Measurements from ENCODE around the gene FOXRED2. TPM values are rescaled to one million over a fixed set of nuclear protein-coding genes. Genes with fewer than 3 reads are reported as not detected.

FOXRED2 gene
- polyA plus RNA-seq, 1 experiment, result 2.4 TPM

GRCh38 chr22:36510966-36511881 lies 4.4 kb upstream of the FOXRED2 start:
- no peak overlapping the region for H3K27ac ChIP-seq (ENCODE audit: low read depth, low read length)
- peak; percentile 24 for DNase-seq (ENCODE audit: low read depth, low spot score)
- ChIA-PET POLR2A (interaction anchor here (0.6 to 1.7 kb wide), 6 partner anchors 10 to 1181 kb away, joined by 3 to 8 read pairs (median 4); partner anchors contain the start of gene EIF3D), CTCF (interaction anchor here (0.6 to 3.2 kb wide), 8 partner anchors 11 to 263 kb away, joined by 3 to 20 read pairs (median 3); no protein-coding TSS in a partner anchor)
- no peak overlapping the region for H3K4me3 ChIP-seq (ENCODE audit: low read depth, low read length)
- no peaks in the 10 kb centered on the region for H3K27me3 ChIP-seq (ENCODE audit: control insufficient read depth, insufficient read depth, low read length)
- peak; percentile 81 for TF ChIP-seq CTCF (IDR thresholded peaks at IDR 0.05; ENCODE audit: low read depth, low read length)
- H3K9me3 ChIP-seq (ENCODE audit: control insufficient read depth, insufficient read depth, low read length), result peaks cover 5% of the 10 kb centered on the region; the same call in 1 of the 2 replicates

DNA sequence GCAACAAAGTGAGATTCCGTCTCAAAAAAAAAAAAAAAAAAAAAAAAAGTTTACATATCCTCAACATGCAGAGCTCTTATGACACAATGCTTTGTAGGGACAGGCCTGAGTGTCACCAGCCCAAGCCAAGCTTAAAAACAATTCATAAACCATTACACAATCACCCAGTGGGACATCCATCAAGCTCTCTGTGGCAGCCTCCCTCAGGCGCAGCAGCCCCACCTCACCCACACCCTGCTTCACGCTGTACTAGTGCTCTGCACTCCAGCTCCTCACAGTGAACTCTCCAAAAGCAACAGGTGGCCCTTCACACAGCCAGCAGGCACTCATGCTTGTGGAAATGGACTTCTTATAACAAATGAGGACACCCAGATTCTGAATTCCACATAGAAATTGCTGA lies 3.5 kb upstream of the FOXRED2 start:
- DNase-seq (ENCODE audit: low read depth, low spot score), result no peak
- Histone ChIP-seq H3K9me3 (ENCODE audit: control insufficient read depth, insufficient read depth, low read length) (peaks cover 5% of the 10 kb centered on the region; the same call in 1 of the 2 replicates), H3K27me3 (ENCODE audit: control insufficient read depth, insufficient read depth, low read length) (no peaks in the 10 kb centered on the region), H3K4me3 (ENCODE audit: low read depth, low read length) (no peak overlapping the region), H3K27ac (ENCODE audit: low read depth, low read length) (no peak overlapping the region)
- ChIA-PET CTCF (interaction anchor here (0.8 to 3.2 kb wide), 6 partner anchors 12 to 264 kb away, joined by 3 to 20 read pairs (median 4); no protein-coding TSS in a partner anchor), POLR2A (interaction anchor here (0.6 to 1.4 kb wide), 3 partner anchors 9 to 39 kb away, joined by 3 to 4 read pairs (median 3); partner anchors contain the start of gene EIF3D)
- no peak for TF ChIP-seq CTCF (IDR thresholded peaks at IDR 0.05; ENCODE audit: low read depth, low read length)

DNA sequence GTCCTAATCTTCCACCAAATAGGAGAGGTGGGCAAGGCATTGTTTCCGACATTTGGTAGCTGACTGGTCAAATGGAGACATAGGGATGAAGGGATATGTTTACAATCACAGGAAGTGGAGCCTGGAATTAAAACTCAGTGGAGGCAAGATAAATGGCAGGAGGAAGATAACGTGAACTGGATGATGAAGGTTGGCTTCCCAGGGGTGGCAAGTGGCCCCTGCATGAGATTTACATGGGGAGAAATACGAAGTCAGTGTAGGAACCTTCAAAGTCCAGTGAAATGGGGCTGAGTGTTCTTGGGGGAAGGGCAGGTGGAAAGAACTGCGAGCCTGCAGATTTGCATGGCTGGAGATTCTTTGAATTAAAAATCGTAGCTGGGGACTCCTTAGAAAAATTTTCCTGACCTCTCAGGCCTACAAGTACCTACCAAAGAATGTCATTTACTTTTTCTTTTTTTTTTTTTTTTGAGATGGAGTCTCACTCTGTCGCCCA lies 724 bp upstream of the FOXRED2 start:
- peaks cover 5% of the 10 kb centered on the region; the same call in 1 of the 2 replicates for H3K9me3 ChIP-seq (ENCODE audit: control insufficient read depth, insufficient read depth, low read length)
- DNase-seq (ENCODE audit: low read depth, low spot score), result no peak
- H3K4me3 ChIP-seq (ENCODE audit: low read depth, low read length), result no peak overlapping the region
- no peaks in the 10 kb centered on the region for H3K27me3 ChIP-seq (ENCODE audit: control insufficient read depth, insufficient read depth, low read length)
- H3K27ac ChIP-seq (ENCODE audit: low read depth, low read length), result no peak overlapping the region
- ChIA-PET POLR2A (interaction anchor here (0.8 to 1.3 kb wide), 5 partner anchors 17 to 179 kb away, joined by 3 to 5 read pairs (median 4); no protein-coding TSS in a partner anchor), CTCF (interaction anchor here (1.2 kb wide), 2 partner anchors 21 to 267 kb away, joined by 3 to 4 read pairs; no protein-coding TSS in a partner anchor)
- TF ChIP-seq CTCF (IDR thresholded peaks at IDR 0.05; ENCODE audit: low read depth, low read length), result no peak

DNA sequence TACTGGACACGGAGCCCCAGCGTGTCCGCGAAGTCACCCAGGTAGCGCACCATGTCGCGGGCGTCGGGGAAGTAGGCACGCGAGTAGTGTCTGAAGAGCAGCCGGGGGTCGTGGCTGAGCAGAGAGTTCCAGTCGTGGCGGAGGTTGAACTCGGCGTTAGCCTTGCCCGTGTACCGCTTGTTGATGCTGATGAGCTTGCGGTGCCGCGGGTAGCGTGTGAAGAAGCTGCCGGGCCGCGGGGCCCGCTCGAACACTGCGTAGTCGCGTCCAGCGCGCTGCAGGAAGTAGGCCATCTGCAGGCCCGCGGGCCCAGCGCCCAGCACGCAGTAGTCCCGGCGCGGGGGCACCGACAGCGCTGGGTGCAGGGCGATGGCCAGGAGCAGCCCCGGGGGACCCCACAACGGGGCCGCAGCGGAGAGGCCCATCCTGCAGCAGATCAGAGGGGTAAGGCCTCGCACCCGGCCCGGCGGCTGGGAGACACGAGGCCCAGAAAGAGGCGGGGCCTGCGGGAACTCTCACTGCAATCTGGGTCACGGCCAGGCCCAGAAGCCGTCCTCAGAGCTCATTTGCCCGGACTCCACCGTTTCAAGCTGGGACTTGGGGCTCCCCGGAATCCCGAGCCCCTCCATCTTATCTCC lies 723 bp downstream of the FOXRED2 start:
- ChIA-PET POLR2A (interaction anchor here (0.6 to 1.1 kb wide), 2 partner anchors 24 to 82 kb away, joined by 3 to 4 read pairs; no protein-coding TSS in a partner anchor), CTCF (interaction anchor here (1.2 kb wide), 1 partner anchor 20 kb away, joined by 4 read pairs; no protein-coding TSS in a partner anchor)
- Histone ChIP-seq H3K4me3 (ENCODE audit: low read depth, low read length) (no peak overlapping the region; the same call in 1 of the 2 replicates), H3K9me3 (ENCODE audit: control insufficient read depth, insufficient read depth, low read length) (peaks cover 5% of the 10 kb centered on the region; the same call in 1 of the 2 replicates), H3K27ac (ENCODE audit: low read depth, low read length) (no peak overlapping the region), H3K27me3 (ENCODE audit: control insufficient read depth, insufficient read depth, low read length) (no peaks in the 10 kb centered on the region)
- no peak for TF ChIP-seq CTCF (IDR thresholded peaks at IDR 0.05; ENCODE audit: low read depth, low read length)
- no peak for DNase-seq (ENCODE audit: low read depth, low spot score)

Data from AG04450 (cell line).